Adipose tissue (tissue), 3 donors: Measurements from ENCODE around the gene FOXB1. TPM values are rescaled to one million over a fixed set of nuclear protein-coding genes. Genes with fewer than 3 reads are reported as not detected.

Experiments
- H3K27ac ChIP-seq: one replicate; pipeline ENCODE4 v1.5.1; 2013; ENCODE audit warnings: low read depth, low read length
- WGBS, 3 donors: extraction: QIAGEN DNeasy Blood & Tissue Kit; methylation state at CpG; one replicate each; pipeline ENCODE4 v1.1.7; 2013; 5-methylcytosine and 5-hydroxymethylcytosine counted together
- polyA plus RNA-seq, 3 donors: library from polyadenylated mRNA; stranded (reverse); fragments of 200-250 nt; gene quantifications; one replicate each; pipeline ENCODE4 v1.2.3, GENCODE V29; 2013
- donor health status: healthy with polysubstance abuse.
- donor health status: Bipolar disorder and iron deficiency.
- donor health status: healthy.

Gene FOXB1
- polyA plus RNA-seq = not detected

DNA sequence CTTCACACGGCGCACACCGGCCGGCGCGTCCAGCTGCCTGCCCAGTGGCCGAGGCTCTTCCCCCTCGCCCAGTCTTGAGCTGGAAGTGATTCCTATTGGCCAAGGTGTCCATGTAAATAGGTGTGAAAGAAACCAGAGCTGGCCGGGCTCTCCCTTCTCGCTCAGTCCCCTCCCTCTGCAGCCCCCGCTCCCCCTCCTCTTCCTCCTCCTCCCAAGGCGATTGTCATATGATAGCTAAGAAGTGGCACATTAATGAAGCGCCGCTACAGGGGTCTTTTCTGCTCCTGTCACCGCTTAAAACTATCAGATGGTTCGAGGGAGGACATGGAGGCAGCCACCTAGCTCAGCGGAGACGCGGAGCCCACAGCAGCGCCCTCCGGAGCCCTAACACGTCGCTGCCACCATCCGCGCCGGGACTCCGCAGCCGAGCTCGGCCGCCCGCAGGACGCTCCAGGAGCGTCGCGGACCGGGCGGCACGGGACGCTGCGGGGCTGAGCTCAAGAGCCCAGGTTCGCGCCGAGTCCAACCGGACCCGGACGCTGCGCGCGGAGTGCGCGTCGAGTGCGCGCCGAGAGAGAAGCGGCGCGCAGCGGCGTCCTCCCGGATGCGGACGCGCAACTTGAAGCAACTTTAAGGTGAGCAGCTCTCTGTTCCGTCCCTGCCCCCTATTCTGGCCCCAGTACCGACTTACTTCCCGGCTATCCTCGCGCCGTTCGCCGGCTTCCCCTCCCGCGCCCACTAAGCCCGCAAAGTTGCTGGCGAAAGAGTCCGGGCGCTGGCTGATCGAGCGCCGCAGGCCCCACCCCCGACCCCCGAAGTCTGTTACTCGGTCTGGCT, at the start of gene FOXB1:
FOXB1 (plus strand) TSS at position 303 of the 837 bp plus-strand sequence. CDS start 653 bp downstream, outside the sequence.
- 1 to 3% (median 2%) methylated on average over 74 to 84 of the region's 84 CpGs for WGBS, 3 donors
- H3K27ac ChIP-seq = no peak within 1 kb of the TSS

DNA sequence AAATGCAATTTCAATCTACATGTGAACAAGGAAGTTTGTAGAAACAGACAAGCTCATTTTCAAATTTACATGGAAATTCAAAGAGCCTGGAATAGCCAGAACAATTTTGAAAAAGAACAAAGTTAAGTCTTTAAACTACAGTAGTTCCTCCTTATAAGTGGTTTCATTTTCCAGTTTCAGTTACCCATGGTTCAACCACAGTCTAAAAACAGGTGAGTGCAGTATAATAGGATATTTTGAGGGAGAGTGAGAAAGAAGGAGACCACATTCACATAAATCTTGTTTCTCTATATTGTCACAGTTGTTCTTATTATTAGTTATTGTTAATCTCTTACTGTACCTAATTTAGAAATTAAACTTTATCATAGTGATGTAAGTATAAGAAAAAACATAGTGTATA, 45.8 kb upstream of the FOXB1 start:
- H3K27ac ChIP-seq = no peak overlapping the region

DNA sequence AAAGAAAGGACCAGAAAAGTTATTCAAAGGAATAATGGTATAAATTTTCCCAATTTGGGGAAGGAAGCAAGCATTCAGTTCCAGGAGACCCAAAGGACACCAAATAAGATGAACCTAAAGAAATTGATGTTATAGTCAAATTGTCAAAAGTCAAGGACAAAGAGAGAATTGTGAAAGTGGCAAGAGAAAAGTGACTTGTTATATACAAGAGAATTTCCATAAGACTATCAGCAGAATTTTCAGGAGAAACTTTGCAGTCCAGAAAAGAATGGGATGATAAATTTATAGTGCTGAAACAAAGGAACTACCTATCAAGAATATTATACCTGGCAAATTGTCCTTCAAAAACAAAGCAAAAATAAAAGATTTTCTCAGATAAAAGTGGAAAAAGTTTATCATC, 43.8 kb upstream of the FOXB1 start:
- no peak overlapping the region for H3K27ac ChIP-seq

DNA sequence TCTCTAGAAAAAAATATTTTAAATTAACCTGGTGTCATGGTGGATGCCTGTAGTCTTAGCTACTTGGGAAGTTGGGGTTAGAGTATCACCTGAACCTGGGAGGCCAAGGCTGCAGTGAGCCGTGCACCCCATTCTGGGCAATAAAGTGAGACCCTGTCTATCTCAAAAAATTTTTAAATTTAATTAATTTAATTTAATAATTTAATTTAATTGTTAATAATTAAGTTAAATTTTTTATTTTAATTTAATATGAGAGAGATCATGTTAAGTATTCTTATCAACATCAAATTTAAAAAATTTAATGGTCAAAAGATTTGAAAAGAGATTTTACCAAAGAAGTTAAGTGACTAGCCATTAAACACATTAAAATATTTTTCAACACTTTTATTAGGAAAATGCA, 40.8 kb upstream of the FOXB1 start:
- 90 to 94% (median 94%) methylated on average over 1 of the region's 1 CpG for WGBS, 3 donors
- H3K27ac ChIP-seq = no peak overlapping the region

DNA sequence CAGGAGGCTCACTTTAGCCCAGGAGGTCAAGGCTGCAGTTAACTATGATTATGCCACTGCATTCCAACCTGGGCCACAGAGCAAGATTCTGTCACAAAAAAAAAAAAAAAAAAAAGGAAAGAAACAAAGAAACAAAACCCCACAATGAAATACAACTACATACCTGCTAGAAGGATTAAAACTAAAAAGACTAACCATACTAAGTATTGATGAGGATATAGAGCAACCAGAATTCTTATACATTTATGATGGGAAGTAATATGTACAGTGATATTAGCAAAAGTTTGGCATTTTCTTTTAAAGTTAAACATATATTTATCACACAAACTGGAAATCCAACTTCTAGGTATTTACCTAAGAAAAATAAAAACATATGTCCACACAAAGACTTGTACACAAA, 40.2 kb upstream of the FOXB1 start:
- no peak overlapping the region for H3K27ac ChIP-seq

DNA sequence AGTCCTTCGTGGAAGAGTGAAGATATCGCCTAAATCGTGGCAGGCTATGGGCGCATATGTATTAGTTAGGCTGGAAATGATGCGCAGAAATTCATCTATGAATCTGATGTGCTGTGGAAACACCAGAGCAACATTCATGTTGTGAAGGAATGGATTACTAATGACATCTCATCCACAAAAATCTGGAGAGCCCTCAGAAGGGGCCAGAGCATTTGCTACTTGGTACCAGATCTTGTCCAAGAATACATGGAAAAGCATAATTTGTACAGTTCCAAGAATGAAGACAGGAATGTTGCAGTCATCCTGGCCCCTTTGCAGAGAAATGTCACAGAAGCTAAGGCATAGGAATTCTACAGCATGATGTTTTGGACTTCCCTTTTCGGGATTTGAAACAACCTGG, 38.4 kb upstream of the FOXB1 start:
- no peak overlapping the region for H3K27ac ChIP-seq
- WGBS, 3 donors = 88 to 94% (median 93%) methylated on average over 6 of the region's 6 CpGs

DNA sequence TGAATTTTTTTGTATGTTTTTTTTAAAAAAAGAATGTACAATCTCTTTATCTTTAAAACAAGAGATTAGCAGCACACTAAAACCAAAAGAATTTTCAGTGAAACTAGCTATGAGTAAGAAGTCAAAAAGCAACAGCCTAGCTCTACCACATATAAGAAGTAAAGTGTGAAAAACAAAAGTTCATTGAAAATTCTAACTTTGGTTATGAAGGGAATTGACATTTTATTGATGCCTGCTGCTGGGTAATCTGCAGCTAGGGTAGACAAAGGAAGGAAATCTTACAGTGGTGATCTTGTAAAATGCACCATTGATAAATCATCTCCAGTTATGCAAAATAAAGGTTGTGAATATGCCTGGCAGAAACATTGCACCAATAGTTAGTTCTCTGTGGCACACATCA, 37.8 kb upstream of the FOXB1 start:
- no peak overlapping the region for H3K27ac ChIP-seq

DNA sequence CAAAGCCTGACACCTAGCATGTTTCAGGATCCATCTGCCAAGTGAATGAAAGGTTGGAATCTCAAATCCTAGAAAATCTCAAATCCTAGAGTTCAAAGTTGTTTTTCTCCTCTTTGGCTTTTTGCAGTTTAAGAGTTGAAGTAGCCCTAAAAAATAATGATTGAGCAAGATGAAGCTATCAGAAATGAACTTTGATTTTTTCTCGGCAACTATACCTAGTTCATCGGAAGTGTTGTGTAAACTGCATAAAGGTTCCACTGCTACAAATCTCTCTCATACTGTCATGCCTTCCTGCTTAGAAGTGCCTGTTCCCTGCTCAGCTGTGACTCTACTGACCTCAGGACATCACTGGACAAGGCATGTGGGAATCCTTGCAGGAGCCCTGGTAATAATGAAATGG, 35.8 kb upstream of the FOXB1 start:
- WGBS, 3 donors = 84 to 97% (median 86%) methylated on average over 2 of the region's 2 CpGs
- no peak overlapping the region for H3K27ac ChIP-seq

DNA sequence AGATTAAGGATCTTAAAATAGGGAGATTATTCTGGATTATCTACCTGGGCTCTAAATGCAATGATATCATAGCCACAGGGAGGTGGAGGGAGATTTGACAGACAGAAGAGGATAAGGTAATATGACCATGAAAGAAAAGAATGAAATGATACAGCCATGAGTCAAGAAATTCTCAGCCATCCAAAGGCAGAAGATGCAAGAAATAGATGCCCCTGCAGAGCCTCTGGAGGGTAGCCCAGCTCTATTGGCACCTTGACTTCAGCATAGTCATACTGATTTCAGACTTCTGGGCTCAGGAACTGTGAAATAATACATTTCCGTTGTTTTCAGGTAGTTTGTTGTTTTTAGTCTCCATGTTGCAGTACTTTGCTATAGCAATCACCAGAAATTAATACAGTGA, 31.9 kb upstream of the FOXB1 start:
- 64 to 71% (median 71%) methylated on average over 1 of the region's 1 CpG for WGBS, 3 donors
- H3K27ac ChIP-seq = no peak overlapping the region

DNA sequence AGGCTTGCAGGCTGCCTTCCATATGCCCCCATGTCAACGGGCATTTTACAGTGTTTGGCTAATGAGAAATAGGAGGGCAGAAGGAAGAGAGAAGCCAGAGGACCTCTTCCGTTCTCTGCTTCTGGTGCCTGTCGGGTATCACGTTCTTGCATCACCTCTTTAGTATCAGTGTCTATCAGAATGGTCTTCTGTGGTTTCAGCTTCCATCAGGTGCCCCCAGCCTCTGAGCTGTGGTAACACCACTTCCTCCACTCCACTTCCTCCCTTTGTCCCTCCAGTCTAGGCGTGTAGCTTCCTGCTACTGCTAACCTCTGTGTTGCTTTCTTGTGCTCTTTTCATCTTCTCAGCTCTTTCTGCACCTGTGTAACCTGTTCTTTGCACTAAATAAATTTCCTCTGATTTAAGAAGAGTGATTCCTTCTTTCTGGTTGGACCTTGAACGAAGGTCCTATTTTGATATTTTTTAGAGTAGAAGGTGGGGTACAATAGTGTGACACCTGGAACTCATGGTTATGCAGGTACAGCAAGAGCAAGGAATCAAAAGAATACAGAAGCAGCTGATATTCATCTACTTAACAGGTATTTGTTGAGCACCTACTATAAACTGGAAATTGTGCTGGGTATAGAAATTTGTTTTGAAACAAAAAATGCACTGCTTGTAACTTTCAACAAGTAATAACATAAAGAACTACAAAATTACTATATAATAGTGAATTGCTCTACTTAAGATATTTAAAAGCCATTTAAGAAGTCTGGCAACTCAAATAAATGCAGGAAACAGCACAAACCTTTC, 27.4 kb upstream of the FOXB1 start:
- no peak overlapping the region for H3K27ac ChIP-seq
- 32 to 72% (median 65%) methylated on average over 6 of the region's 6 CpGs for WGBS, 3 donors

DNA sequence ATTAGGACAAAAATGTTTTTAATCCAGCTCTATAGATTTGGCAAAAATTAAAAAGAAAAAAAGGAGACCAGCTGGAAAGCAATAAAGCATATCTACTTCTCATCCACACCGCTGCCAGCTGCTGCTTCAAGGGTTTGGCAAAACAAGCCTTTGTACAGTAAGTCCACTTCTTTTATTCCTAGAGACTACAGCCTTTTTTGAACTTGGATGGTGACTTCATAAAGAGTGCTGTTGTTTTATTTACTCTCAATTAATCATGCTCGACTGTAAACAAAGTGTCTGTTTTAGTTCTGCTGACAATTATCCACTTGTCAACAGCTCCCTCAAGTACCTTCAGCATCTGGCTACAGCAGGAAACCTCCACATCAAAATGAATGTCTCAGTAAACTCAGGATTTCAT, 12.3 kb upstream of the FOXB1 start:
- H3K27ac ChIP-seq = no peak overlapping the region
- 41 to 61% (median 54%) methylated on average over 2 of the region's 2 CpGs for WGBS, 3 donors

DNA sequence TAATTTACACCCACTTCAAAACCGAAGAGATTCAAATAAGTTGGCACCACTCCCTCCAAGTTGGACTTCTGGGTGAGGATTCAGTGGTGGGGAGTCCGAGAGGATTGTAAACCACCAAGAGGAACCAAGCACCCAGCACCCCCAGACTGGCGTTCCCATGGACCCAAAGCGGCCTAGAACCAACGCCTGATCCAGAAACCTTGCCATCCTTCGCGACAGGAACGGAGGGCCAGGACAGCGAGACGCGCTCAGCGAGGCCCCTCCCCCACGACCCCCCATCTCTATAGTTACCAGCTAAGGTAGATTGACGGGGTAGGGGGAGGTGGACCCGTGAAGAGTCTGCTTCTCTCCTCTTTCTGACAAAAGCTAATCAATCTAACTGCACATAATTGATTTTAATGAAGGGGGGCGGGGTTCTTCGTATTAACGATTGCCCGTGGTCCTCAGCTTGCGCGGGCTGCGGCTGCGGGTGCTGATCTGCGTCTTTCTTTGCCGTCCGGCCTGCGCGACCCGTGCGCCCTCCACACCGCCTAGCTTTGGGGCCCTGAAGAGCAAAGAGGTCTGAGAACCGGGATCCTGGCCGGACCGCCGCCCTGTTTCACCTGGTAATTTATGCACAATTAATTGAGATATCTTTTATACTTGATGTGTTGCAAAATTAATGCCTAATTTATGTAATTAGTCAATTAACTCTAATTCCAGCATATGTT, 10.9 kb upstream of the FOXB1 start:
- 26 to 60% (median 43%) methylated on average over 35 of the region's 35 CpGs for WGBS, 3 donors
- no peak overlapping the region for H3K27ac ChIP-seq

DNA sequence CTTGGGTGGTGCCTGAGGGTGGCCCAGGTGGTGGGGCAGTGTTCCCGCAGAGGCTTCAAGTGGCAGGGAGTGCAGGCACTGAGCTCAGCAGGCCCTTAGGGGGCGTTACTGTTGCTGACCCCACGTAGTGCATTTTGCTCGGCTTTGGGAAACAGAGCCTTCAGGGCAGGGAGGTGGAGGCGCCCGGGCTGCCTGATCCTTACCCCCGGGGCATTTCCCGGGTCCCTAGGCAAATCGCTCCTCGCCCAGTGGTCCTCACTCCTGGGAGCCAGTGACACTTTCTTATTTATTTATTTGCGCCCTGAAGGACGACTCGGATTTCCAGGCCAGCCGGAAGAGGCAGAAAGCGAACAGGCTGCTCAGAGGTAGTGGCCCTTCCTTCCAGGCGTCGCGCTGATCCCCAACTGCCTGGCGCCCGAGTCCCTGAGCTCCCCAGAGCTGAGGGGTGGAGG, 10.1 kb upstream of the FOXB1 start:
- 6 to 7% (median 7%) methylated on average over 20 of the region's 20 CpGs for WGBS, 3 donors
- no peak overlapping the region for H3K27ac ChIP-seq

DNA sequence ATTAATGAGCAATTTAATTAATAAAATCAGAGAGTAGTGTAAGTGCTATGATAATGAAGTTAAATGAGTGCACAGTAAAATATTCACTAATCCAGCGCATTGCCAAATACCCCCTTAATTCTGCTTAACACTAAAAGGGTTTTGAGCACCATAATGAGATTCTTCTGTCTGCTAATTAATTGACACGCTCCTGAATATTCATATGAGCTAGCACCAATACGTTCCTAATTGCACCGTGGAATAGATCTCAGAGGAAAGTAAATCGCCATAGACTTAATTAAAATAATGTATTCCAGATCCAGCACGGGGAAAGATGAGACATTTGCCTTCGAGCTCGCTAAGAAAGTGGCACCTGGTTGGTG, 9.6 kb upstream of the FOXB1 start:
- no peak overlapping the region for H3K27ac ChIP-seq
- 3 to 9% (median 6%) methylated on average over 8 of the region's 8 CpGs for WGBS, 3 donors

DNA sequence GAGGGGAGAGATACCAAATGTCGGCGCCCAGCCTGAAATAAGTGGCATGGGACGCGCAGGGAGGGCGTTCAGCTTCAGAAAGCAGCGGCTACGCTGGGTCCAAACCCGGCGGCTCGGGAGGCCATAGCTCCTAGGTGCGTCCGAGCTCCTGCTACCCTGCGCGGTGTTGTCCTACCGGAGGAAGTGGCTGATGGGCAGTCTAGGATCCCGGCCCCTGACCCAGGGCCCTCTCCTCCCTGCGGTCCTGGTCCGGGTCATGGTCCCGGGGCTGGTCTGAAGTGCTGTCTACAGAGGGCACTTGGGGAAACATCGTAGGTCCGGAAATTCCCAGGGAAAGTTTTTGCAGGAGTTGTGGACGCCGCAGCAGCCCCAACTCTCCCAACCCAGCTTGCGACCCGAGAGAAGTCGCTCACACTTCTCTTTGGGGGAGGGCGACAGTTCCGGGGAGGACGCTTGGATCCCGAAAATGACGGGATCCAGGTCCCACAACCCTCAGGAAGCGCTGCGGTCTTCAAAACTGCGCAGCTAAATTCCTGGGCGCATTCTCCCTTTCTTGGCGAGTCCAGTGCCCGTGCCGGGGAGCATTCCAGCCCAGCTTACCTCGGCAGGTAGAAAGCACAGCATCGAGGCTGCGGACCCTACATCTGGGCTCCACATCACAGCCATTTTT, 9.1 kb upstream of the FOXB1 start:
- H3K27ac ChIP-seq = no peak overlapping the region
- 3 to 4% (median 4%) methylated on average over 40 to 41 of the region's 41 CpGs for WGBS, 3 donors

DNA sequence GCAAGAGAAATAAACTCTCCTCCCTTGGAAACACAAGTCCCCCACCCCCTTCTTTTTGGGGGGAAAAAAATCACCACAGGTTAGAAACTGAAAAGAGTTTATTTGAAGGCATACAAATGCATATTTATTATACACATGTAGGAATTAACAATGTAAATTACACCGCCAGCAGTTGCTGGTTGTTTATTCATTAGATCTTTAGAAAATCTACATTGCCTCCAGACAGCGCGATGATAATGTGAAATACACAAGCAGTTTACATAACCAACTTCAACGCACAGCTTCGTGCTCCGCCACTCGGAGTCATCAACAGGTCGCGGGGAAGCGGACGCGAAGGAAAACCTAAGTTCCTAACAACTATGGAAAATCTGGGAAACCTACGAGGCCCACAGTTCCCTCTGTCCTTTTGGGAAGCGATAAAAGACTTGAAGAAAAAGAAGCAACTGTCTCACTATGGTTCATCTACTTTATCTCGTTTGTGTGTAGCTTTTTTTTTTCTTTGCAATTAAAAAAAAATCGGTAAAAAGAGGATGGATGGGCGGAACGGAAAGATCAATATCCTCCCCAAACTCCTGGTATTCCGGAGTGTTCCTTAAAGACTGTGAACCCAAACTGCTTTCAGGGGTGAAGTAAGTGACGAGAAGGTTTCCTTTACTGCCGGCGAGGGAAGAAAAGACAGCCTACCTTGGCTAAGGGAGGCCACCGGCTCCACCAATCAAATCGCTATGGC, 8.4 kb upstream of the FOXB1 start:
- 11 to 18% (median 16%) methylated on average over 24 of the region's 24 CpGs for WGBS, 3 donors
- H3K27ac ChIP-seq = no peak overlapping the region

DNA sequence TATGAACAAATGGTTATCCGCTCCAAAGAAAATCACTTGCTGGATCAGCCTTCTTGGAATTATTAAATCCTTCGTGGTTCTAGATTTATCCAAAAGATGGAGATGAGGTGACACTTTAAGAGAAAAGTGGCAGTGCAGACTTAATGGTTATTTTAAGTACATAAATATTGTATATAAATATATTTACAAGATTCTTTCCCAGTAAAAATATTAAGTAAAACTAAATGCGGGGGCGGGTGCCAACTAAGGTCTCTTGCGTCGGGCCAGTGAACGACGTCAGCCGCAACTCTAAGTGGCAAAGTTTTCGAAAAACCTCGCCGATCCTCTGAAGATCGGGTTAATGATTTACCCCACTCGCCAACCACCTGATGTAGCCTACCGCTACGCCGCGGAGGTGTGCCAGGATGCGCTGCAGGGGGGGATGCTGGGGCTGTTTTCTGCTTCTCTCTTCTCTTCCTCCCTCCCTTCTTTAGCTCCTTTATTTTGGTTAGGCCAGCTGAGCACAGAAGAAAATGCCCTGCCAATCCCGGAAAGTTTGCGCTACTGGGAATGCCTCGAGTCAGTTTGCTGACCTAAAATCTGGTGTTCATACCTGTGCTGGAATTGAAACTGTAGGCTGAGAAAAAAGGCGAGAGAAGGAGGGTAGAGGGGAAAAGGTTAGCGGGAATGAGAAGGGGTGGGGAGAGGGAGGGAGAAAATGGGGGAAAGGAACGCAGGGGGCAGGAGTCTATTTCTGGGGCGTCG, 7.6 kb upstream of the FOXB1 start:
- no peak overlapping the region for H3K27ac ChIP-seq
- WGBS, 3 donors = 3 to 8% (median 6%) methylated on average over 26 to 27 of the region's 27 CpGs
